IPS DF 4.7 (cell line): Measurements from ENCODE around the gene OR8B12.

Experiments used
- DNase-seq: peaks from one replicate; pipeline ENCODE4 v3.0.0-alpha.2; 2013; ENCODE audit warnings: low spot score; ENCODE audit errors: extremely low read depth

Gene OR8B12, protein sequence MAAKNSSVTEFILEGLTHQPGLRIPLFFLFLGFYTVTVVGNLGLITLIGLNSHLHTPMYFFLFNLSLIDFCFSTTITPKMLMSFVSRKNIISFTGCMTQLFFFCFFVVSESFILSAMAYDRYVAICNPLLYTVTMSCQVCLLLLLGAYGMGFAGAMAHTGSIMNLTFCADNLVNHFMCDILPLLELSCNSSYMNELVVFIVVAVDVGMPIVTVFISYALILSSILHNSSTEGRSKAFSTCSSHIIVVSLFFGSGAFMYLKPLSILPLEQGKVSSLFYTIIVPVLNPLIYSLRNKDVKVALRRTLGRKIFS

DNA sequence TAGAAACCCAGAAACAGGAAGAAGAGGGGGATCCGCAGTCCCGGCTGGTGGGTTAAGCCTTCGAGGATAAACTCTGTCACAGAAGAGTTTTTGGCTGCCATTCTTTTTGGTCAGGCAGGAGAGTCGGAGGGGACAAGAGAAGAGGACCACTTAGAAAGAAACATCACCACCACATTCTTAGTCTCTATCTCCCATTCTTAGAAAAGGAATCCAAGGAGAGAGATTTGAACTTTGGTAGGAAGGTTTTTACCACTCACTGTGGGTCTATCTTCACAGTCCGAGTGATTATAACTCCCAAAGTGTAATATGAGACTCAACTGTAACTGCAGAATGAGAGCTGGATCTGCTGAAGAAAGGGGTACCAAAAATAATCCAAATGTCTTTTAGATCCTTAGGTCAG lies at the start of gene OR8B12:
Gene OR8B12 (minus strand): TSS at position 101 of the 400 bp plus-strand sequence. CDS start 0 bp downstream, at position 101.
- DNase-seq = no peak

DNA sequence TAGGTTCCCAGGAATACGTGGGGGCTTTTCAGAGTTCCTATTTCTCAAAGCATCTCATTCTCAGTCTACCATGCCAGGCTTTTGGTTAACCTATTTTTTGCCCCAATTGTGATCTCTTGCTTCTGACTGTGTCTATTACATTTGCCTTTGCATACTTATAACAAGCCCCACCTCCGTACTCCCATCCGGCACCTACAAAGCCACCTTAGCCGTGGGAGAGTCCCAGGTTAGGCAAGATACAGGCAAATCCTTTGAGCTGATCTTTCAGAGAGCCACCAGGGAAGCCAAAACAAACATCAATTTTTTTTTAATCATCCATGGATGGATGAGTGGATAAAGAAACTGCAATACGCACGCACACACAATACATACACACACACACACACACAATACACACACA lies 49.2 kb upstream of the OR8B12 start:
- DNase-seq = no peak

DNA sequence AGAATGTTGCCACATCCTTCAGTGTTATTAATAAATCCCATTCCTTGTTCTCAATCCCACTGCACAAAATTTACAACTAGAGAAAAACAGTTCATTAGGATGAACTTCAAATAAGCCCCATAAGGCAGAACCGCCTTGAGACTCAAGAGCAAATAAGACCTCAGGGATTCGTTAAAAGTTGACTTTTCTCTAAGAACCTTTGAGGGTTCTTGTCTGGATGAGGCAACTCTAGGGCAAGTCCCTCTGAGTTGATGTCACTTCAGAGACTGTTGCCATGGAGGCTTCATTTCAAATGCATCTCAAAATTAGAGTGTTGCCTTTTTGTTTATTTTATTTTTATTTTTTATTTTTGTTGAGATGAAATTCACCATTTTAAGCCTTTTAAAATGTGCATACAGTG lies 48.0 kb upstream of the OR8B12 start:
- DNase-seq = no peak

DNA sequence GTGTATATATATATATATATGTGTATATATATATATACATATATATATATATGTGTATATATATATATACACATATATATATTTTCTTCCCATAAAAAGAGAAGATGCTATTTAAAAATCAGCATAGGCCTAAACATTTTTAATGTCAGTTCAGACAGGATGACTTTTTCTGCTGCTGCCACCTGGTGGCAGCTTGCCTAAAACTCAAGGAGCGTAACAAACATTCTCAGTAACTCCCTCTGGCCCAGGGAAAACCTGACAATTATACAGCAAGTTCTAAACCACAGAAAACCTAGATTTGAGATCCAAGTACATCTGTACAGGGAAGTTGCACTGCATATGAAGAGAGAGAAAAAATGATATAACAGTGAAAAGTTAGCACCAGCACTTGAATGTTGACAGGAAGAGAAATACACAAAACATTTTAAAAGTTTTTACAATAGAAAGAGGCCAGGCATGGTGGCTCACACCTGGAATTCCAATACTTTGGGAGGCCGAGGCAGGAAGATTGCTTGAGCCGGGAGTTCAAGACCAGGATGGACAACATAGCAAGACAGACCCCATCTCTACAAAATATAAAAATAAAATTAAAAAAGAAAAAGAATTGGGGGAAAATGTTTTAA lies 42.9 kb upstream of the OR8B12 start:
- DNase-seq = no peak

DNA sequence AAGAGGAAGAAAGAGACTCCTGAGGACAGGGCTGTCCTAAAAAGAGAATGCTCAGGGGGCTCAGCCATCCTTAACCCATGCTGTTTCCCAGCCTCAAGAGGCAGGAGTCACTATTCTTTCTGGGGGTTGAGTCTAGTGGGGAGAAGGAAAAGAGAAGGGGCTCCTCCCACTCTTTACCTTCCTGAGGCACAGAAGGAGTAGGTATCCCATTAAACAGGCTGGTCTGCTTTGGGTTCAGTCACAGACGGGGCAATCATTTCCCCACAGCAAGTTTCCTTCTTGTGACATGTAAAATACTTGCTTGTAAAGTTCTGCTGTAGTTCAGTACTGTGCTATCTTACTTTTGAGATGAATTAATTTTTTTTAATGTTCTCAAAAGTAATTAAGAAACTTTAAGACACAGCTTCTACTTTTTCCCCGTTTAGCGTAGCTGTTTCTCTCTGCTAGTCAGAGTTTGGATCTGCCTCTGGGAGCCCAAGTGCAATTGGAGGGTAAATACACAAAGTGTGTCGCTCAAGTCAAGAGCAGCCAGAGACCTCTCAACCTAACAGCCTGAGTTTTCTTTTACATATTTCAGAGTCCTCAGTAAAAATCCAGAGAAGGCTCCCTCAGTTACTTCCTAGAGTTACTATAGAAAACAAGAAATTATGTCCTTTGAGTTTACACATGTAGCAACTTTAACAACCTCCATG lies 41.4 kb upstream of the OR8B12 start:
- DNase-seq = no peak

DNA sequence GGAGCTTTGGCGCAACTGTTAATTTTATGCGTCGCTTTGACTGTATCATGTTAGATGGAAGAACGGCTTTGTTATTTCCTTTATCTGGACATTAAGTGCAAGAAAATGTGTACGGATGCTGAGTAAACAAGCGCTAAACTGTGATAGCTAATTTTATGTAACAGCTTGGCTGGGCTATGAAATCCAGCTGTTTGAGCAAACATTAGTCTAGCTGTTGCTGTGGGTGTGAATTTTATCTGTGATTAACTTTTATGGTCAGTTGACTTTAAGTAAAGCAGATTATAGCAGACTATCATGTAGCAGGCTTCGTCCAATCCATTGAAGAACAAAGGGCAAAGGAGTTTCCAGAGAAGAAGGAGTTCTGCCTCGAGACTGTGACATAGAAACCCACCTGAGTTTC lies 40.3 kb upstream of the OR8B12 start:
- no peak for DNase-seq

DNA sequence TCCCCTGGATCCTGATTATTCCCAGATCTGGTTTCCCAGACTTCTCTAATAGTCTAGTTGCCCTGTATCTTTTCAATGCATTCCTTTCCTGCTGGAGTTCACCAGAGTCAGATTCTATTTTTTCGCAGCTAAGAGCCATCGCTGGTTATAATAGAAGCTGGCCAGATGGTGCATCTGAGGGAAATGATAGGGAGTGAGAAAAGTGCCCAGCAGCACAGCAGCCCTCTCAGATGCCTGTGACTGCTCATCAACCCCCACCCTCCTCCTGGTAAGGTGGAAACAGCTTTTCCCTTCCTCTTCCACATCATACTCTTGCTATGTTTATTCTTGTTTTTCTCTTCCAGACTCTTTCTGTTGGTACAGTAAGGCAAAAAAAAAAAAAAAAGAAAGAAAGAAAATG lies 39.1 kb upstream of the OR8B12 start:
- no peak for DNase-seq

DNA sequence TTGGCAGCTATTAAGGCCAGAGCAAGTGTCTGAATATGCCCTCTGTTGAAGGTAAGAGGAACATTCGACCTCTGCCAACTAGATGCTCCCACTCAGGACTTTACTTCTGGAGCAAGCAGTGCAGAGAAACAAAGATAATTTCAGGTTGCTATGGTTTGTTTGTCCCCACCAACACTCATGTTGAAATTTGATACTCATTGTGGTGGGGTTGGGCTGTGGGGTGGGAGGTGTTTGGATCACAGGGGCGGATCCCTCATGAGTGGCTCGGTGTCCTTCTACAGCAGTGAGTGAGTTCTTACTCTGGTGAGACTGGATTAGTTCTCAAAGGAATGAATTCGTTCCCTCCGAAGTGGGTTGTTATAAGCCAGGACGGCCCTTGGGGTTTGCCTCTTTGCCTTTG lies 38.4 kb upstream of the OR8B12 start:
- DNase-seq = no peak

DNA sequence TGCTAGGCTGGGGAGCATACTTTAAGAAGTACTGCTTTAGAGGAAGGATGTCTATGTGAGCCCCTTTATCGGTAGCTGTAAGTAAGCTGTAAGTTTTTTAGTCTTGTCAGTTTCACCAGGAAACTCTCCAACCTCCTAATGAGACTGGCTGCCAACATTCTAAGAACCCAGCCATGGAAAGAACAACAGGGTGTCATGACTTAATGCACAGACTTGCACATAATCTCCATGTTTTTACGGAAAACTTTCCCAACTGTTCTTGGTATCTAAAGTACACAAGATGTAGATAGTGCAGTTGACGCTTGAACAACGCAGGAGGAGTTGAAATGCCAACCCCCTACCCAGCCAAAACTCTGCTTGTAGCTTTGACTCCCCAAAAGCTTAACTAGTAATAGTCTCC lies 35.3 kb upstream of the OR8B12 start:
- DNase-seq = no peak

DNA sequence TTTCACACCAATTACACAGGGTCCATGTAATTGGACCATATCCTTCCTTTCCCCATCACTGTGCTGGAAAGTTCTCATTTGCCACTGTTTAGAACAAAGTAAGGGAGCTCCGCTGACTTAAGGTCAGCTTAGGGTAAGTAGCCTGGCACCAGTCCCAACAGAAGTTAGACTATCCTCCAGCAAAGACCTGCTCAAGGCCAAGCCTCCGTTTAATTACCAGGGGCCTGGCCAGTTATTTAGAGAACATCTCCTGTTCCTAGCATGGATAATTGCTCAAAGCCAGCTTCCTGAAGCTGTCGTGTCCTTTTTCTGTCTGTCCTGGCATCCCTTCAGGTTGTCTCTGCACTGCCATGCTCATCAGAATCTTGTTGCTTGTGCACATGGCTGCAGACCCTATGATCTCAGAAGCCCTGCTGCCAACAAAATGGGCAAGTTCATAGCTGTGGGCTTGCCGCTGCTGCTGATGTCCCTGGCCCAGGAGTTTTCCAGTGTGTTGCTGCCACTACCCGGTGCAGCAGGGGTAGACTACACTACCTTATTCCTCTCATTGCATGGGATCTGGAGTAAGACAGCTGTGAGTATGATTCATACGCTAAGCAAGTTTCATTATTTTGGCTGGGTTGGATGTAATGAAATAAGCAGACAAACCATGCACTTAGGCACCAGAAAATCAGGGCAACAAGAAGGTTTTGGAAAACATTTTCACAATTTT lies 34.4 kb upstream of the OR8B12 start:
- no peak for DNase-seq

DNA sequence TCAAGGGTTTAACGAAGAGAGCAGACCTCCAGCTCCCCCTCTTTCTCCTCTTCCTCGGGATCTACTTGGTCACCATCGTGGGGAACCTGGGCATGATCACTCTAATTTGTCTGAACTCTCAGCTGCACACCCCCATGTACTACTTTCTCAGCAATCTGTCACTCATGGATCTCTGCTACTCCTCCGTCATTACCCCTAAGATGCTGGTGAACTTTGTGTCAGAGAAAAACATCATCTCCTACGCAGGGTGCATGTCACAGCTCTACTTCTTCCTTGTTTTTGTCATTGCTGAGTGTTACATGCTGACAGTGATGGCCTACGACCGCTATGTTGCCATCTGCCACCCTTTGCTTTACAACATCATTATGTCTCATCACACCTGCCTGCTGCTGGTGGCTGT lies 26.7 kb upstream of the OR8B12 start:
- DNase-seq = no peak

DNA sequence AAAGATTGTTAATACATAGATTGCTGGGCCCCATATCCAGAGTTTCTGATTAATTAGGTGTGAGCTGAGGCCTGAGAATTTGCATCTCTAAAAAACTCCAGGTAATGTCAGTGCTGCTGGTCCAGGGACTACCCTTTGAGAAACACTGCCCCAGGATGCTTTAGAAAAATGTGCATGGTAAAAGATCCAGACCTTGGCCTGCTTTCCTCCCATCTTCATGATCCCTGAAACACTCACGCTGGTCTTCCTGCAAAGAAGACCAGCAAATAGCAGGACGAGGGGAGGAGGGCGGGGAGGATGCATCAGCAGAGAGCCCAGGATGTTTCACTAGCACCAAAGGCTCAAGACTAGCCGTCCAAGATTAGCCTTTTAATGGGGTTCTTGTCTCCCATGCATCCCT lies 26.2 kb upstream of the OR8B12 start, which contains the start of gene OR8A1:
Gene OR8A1 (plus strand): TSS at position 301 of the 400 bp plus-strand sequence. CDS start 123 bp downstream, outside the sequence.
- no peak for DNase-seq

DNA sequence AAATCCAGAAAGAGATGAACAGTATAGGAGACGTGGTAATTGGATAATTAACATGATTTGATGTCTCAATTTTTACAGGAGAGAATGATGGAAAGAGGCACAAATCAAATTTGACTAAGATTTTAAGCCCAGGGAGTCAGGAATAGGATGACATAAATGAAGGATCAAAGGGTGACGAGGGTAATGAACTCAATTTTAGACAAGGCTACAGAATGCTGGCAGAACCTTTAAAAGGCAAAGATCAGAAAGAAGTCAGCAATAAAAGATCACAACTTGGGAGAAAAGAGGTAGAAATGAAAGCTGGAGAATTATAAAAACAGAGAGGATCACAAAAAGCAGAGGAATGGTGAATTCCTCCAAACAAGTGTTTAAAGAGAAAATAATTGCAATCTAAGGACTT lies 13.4 kb upstream of the OR8B12 start:
- no peak for DNase-seq

DNA sequence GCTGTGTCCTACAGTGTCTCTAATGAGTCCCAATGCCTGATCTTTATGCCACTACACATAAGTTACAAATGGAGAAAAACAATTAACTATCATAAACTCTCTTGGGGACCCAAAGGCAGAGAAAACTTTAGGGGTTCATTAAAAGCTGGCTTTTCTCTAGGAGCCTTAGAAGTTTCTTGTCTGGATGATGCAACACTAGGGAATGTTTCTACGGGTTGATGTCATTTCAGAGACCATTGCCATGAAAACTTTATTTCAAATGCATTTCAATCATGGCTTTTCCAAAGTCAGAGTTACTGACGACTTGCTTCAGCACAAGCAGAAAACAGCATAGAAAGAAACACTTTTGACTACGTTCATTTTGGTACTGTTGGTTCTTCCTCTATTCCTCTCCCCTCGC lies 8.5 kb upstream of the OR8B12 start:
- no peak for DNase-seq

DNA sequence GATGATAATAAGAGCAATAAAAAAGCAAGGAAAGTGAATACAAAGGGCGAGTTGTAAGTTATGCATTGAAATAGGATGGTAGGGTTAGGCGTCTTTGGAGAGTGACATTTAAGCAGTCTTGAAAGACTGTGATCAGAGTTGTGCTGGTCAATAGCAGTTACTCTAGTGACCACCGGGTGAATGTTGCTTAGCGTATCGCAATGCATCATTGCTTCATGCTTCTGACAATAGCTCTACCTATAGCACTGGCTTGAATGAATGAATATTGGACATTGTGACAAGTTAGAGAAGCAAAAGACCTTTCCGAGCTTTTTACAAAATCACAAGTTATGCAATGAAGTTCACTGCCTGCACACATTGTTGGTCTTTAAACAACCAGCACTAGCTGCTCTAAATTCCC lies 7.7 kb upstream of the OR8B12 start:
- no peak for DNase-seq

DNA sequence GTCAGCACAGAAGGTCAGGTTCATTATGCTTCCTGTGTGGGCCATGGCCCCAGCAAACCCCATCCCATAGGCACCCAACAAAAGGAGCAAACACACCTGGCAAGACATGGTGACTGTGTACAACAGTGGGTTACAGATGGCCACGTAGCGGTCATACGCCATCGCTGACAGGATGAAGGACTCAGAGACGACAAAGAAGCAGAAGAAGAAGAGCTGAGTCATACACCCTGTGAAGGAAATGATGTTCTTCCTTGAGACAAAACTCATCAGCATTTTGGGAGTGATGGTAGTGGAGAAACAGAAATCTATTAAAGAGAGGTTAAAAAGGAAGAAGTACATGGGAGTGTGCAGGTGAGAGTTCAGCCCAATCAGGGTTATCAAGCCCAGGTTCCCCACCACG lies 309 bp downstream of the OR8B12 start:
- no peak for DNase-seq

DNA sequence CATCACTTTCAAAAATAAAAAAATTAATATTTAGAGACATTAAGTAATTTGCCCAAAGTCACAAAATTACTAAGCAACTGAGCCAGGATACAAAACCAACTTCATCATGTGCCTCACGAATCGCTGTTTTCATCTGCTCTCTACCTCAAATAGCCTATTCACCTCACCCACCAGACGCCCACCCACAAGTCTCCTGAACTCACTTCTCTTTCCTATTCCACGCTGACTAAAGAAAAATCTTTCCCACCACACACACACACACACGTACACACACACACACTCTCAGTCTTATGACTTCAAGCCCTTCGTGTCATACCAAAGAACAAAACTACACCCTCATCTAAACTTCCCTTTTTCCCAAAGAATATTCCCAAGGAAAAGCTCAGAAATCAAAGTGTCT lies 2.2 kb downstream of the OR8B12 start:
- DNase-seq = no peak

DNA sequence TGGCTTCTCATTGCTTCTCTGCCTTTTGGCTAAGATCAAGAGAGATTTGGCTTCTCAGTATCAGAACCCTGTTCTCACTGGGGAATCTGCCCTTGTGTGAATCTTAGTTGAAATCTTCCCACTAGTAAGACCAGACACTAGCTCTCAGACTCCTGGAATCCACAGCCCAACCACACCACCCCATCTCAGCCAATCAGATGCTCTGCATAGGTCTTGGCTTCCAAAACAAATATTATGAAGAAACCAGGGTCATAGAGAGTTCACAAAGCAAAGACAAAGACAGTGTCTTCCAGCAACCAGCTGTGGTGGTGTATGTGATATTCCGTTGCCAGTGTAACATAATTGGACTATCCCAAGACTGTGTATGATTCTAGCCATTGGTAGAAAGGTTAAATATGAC lies 5.4 kb downstream of the OR8B12 start:
- DNase-seq = no peak

DNA sequence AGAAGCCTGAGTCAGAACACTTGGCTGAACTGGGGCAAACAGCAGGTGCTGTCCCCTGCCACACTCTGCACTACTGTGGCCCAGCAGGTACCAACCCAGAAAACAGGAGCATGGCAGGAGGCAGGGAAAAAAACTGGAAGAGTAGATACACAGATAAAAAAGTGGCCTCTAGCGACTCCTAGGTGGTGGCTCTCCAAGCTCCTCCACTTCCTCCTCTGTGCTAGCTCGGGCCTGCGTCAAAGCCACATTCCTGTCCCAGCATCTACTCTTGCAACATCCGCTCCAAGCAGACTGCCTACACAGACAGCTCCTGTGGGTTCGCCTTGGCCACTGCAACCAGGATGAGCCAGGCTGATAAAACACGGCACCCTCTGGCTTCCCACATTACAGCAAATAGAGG lies 6.9 kb downstream of the OR8B12 start:
- DNase-seq = no peak

DNA sequence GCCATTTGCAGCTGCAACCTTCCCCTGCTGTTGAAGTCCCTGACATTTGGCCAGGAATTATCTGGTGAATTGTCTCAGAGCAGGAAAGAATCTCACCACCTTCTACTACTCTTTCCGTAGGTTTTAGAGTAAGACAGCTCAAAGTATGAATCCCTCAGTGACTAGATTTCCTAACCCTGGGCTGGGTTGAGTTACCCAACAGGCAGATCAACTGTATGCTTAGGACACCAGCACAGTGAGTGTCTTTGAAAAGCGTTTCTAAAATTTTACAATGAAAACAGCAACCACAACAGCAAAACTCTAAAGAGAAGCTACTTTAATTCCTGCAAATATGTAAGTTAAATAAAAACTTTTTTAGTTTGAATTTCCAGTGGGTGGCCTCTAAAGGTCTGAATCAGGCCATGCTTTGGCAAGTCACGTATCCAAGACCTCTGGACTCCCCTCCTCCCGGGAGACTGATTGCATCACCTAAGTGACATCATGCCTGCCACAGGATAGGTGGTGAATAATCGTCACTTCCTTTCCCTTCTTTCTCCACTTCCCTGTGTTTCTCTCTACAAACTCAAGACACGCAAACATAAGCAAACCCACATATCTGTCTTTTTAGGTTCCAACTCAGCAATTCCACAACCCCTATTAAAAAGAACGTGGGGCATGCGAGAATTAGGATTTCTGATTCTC lies 7.8 kb downstream of the OR8B12 start:
- DNase-seq = no peak

DNA sequence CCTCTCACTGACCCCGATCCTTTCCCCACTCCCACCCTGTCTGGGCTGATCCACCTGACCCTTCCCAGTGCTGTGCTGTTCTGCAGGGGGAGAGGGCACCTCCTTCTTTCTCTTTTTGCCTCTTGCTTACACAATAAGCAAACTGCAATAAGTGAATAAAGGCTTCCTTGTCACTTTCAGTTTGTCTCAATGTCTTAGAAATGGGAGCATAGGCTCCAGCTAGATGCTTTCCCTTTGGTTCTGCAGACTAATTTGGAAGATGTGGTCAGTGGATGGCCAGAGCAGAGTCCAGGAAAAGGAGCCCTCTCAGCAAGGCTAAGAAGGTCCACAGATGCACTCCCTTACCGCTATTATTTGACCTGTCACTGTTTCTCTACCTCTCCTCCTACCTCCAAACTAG lies 9.4 kb downstream of the OR8B12 start:
- no peak for DNase-seq
